Hepatocyte (in vitro differentiated cells): ENCODE data around the gene HEBP2.

Source experiments
- CTCF ChIP-seq: fragments of 200-600 bp; sonication (generic); IDR thresholded peaks from 2 replicates; pipeline ENCODE4 v1.5.1; 2016; ENCODE audit warnings: antibody characterized with exemption, mild to moderate bottlenecking; ENCODE audit not compliant: poor library complexity
- EZH2 ChIP-seq: fragments of 200-600 bp; sonication (generic); IDR thresholded peaks from 2 replicates; pipeline ENCODE4 v1.6.1; 2016; ENCODE audit warnings: antibody characterized with exemption, mild to moderate bottlenecking, borderline replicate concordance

GRCh38 chr6:138440296-138440695 is 36.3 kb downstream of the HEBP2 start:
- TF ChIP-seq EZH2, result no peak
- TF ChIP-seq CTCF, result no peak
